HepG2 (cell line): Measurements from ENCODE around the gene DAAM2. TPM values are rescaled to one million over a fixed set of nuclear protein-coding genes. Genes with fewer than 3 reads are reported as not detected.

Experiments
- BCL6 ChIP-seq: IDR thresholded peaks from 2 replicates; pipeline ENCODE4 v1.6.1; 2016; ENCODE audit warnings: missing genetic modification reagents, missing compliant biosample characterization
- E2F2 ChIP-seq: sonication (generic); formaldehyde crosslinking; IDR thresholded peaks from 2 replicates; pipeline ENCODE4 v1.4.0; 2020; ENCODE audit warnings: missing genetic modification reagents, borderline replicate concordance
- GABPB1 ChIP-seq: IDR thresholded peaks from 2 replicates; pipeline ENCODE4 v1.6.1; 2016; ENCODE audit warnings: mild to moderate bottlenecking, missing genetic modification reagents, moderate library complexity, missing compliant biosample characterization
- GLI4 ChIP-seq: sonication (generic); formaldehyde crosslinking; IDR thresholded peaks from 2 replicates; pipeline ENCODE4 v1.5.1; 2020; ENCODE audit warnings: missing genetic modification reagents, mild to moderate bottlenecking, moderate library complexity, borderline replicate concordance
- HIC2 ChIP-seq: sonication (generic); formaldehyde crosslinking; IDR thresholded peaks from 2 replicates; pipeline ENCODE4 v1.9.0; 2022; ENCODE audit warnings: low read depth, missing genetic modification reagents
- MAF1 ChIP-seq: sonication (generic); formaldehyde crosslinking; IDR thresholded peaks from 2 replicates; pipeline ENCODE4 v1.5.0; 2020; ENCODE audit warnings: missing genetic modification reagents, borderline replicate concordance
- NR2F6 ChIP-seq, 2 experiments: IDR thresholded peaks; 2 replicates each; pipeline ENCODE4 v1.6.1; 2016; ENCODE audit warnings: antibody characterized with exemption in 1 of 2, mild to moderate bottlenecking in 1 of 2
- PATZ1 ChIP-seq: sonication (generic); formaldehyde crosslinking; IDR thresholded peaks from 2 replicates; pipeline ENCODE4 v1.4.0; 2020; ENCODE audit warnings: missing genetic modification reagents
- TFDP1 ChIP-seq: IDR thresholded peaks from 2 replicates; pipeline ENCODE4 v1.6.1; 2016; ENCODE audit warnings: missing compliant biosample characterization, missing genetic modification reagents, borderline replicate concordance
- ZBED4 ChIP-seq: sonication (generic); formaldehyde crosslinking; IDR thresholded peaks from 2 replicates; pipeline ENCODE4 v1.4.0; 2020; ENCODE audit warnings: missing genetic modification reagents, borderline replicate concordance
- ZNF180 ChIP-seq: sonication (generic); formaldehyde crosslinking; IDR thresholded peaks from 2 replicates; pipeline ENCODE4 v1.4.0; 2020; ENCODE audit warnings: low read depth, missing genetic modification reagents, borderline replicate concordance
- ZNF704 ChIP-seq: sonication (generic); formaldehyde crosslinking; IDR thresholded peaks from 2 replicates; pipeline ENCODE4 v1.8.1; 2023; ENCODE audit warnings: mild to moderate bottlenecking, inconsistent platforms, moderate library complexity, missing genetic modification reagents, borderline replicate concordance
- ZNF770 ChIP-seq: sonication (generic); formaldehyde crosslinking; IDR thresholded peaks from 2 replicates; pipeline ENCODE4 v1.5.0; 2020; ENCODE audit warnings: mild to moderate bottlenecking, missing genetic modification reagents
- polyA plus RNA-seq, 8 experiments: library from polyadenylated mRNA; depleted of rRNA in 3 of 8; stranded (reverse) in 7 of 8; unstranded in 1 of 8; fragments of >200 nt; fragmentation: Illumina TruSeq in 4 of 8; extraction: Trizol in 4 of 8; gene quantifications; 2 replicates each; pipeline versions ENCODE4 v1.2.1 to v1.2.3, GENCODE V29; 2011 to 2016; ENCODE audit warnings: low read depth in 4 of 8, missing spikeins in 1 of 8, mixed read lengths in 1 of 8; ENCODE audit not compliant: insufficient read depth in 1 of 8
- total RNA-seq, 5 experiments: library from RNA; depleted of rRNA; stranded (reverse); fragments of >200 nt; fragmentation: Illumina TruSeq; extraction: Trizol; gene quantifications; 2 replicates each; pipeline ENCODE4 v1.2.3, GENCODE V29; 2016; ENCODE audit warnings: low read depth in 1 of 5

DAAM2 gene
- total and polyA plus RNA-seq, 2 of the 13 experiments (the other 11 are each of a cell fraction or from before 2014, with no cell fraction given) = 0.01 TPM; not detected in 1

- TF ChIP-seq ZNF770 (CRISPR knock-in tag) = no peak
- TF ChIP-seq BCL6 (CRISPR knock-in tag) = 0 out of 2 replicates have a peak, but pooled peaks have one; percentile 37
- TF ChIP-seq TFDP1 (CRISPR knock-in tag) = peak; percentile 93
- TF ChIP-seq PATZ1 (CRISPR knock-in tag) = peak; percentile 99
- TF ChIP-seq ZBED4 (CRISPR knock-in tag) = peak; percentile 60; the same call in 1 of the 2 replicates
- peak; percentile 72 for TF ChIP-seq GABPB1 (CRISPR knock-in tag)
- TF ChIP-seq MAF1 (CRISPR knock-in tag) = no peak
- peak; percentile 41; the same call in 1 of the 2 replicates for TF ChIP-seq ZNF704 (CRISPR knock-in tag)
- no peak for TF ChIP-seq ZNF180 (CRISPR knock-in tag)
- peak; percentile 87 for TF ChIP-seq NR2F6 (IDR thresholded peaks at IDR 0.05)
- TF ChIP-seq NR2F6 (CRISPR knock-in tag; IDR thresholded peaks at IDR 0.05) = peak; percentile 94
- no peak for TF ChIP-seq E2F2
- TF ChIP-seq GLI4 (CRISPR knock-in tag) = no peak
- peak; percentile 55 for TF ChIP-seq HIC2
Observed at GRCh38 chr6:39887692-39888450, 95.7 kb downstream of the DAAM2 start (continued).
